Body of pancreas (tissue), 4 donors: Measurements from ENCODE around the gene RHOV. TPM values are rescaled to one million over a fixed set of nuclear protein-coding genes. Genes with fewer than 3 reads are reported as not detected.

Experiments used
- ATAC-seq: fragments of 150-250 bp; one replicate; pipeline ENCODE4 v1.9.1; 2016
- DNase-seq, 4 donors: peaks; one replicate each; pipeline ENCODE4 v3.0.0-alpha.2; 2019
- H3K27ac ChIP-seq, 4 donors: fragments of 200-600 bp; sonication (generic); 1 replicate in 3 of 4; 2 replicates in 1 of 4; pipeline versions ENCODE4 v1.5.1 to v1.6.1; 2016 to 2019; ENCODE audit warnings: mild to moderate bottlenecking in 1 of 4, mixed read lengths in 1 of 4, moderate library complexity in 1 of 4
- H3K27me3 ChIP-seq, 2 donors: fragments of 200-600 bp; sonication (generic); one replicate each; pipeline ENCODE4 v1.6.0; 2016; ENCODE audit warnings: mild to moderate bottlenecking in 1 of 2
- H3K36me3 ChIP-seq, 2 donors: fragments of 200-600 bp; sonication (generic); replicated peaks in 1 of 2; 2 replicates each; pipeline ENCODE4 v1.5.1; 2016; ENCODE audit warnings: low read depth in 2 of 2; ENCODE audit not compliant: insufficient read depth in 1 of 2
- H3K4me1 ChIP-seq: fragments of 200-600 bp; sonication (generic); one replicate; pipeline ENCODE4 v1.6.0; 2016
- H3K4me3 ChIP-seq, 2 donors: fragments of 200-600 bp; sonication (generic); 1 replicate in 1 of 2; 2 replicates in 1 of 2; pipeline ENCODE4 v1.5.1; 2016 to 2019
- H3K9me3 ChIP-seq, 3 donors: fragments of 200-600 bp; sonication (generic); 1 replicate in 2 of 3; 2 replicates in 1 of 3; pipeline ENCODE4 v1.5.1; 2016
- POLR2A ChIP-seq, 3 donors: fragments of 450-650 bp; IDR thresholded peaks; one replicate each; pipeline ENCODE4 v1.6.1; 2016; ENCODE audit warnings: antibody characterized with exemption in 3 of 3, mild to moderate bottlenecking in 2 of 3
- WGBS, 2 donors: methylation state at CpG; one replicate each; pipeline ENCODE4 v1.1.5; 2017; 5-methylcytosine and 5-hydroxymethylcytosine counted together
- intact Hi-C: fragments of 100-400 bp; cut with DNase I; formaldehyde crosslinking; loops from one replicate; pipeline ENCODE4 v1.15.1; 2023
- total RNA-seq, 2 donors: library from RNA; depleted of rRNA; stranded (reverse); fragments of >200 nt; gene quantifications; one replicate each; pipeline ENCODE4 v1.1.0, GENCODE V29; 2016
- TF ChIP-seq, protein P1 (sequence below), 7 experiments: fragments of 450-650 bp in 4 of 7; fragments of 200-600 bp in 3 of 7; sonication (generic) in 3 of 7; IDR thresholded peaks; one replicate each; pipeline ENCODE4 v1.5.1; 2016 to 2019; ENCODE audit warnings: antibody characterized with exemption in 7 of 7

RHOV gene
- total RNA-seq, 2 donors from 2014 or later: 6.2 to 6.3 TPM

DNA sequence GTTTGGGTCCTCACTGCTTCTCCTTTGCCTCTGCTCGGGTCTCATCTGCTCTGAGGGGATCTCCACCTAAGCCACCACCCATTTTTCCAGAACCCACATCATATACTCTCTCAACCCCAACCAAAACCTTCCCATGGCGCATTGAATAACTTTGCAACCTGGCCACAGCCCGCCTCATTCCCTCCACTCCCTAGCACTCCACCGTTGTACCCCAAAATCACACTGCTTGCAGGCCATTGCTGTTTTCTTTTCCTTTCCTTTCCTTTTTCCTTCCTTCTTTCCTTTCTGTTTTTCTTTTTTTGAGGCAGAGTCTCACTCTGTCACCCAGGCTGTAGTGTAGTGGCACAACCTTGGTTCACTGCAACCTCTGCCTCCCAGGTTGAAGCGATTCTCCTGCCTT lies 17.1 kb upstream of the RHOV start:
- ATAC-seq: no peak
- Histone ChIP-seq H3K4me1 (peaks cover 23% of the 10 kb centered on the region), H3K9me3 (no peaks in the 10 kb centered on the region), H3K27me3 (no peaks in the 10 kb centered on the region), H3K36me3 (no peaks in the 10 kb centered on the region), H3K4me3 (no peak overlapping the region), H3K27ac (peak overlapping the region in 1 of 4 donors; percentile 36)
- 70% methylated on average over 5 of the region's 5 CpGs for WGBS, 2 donors
- TF ChIP-seq POLR2A (IDR thresholded peaks at IDR 0.05): no peak
- TF ChIP-seq, protein P1, sequence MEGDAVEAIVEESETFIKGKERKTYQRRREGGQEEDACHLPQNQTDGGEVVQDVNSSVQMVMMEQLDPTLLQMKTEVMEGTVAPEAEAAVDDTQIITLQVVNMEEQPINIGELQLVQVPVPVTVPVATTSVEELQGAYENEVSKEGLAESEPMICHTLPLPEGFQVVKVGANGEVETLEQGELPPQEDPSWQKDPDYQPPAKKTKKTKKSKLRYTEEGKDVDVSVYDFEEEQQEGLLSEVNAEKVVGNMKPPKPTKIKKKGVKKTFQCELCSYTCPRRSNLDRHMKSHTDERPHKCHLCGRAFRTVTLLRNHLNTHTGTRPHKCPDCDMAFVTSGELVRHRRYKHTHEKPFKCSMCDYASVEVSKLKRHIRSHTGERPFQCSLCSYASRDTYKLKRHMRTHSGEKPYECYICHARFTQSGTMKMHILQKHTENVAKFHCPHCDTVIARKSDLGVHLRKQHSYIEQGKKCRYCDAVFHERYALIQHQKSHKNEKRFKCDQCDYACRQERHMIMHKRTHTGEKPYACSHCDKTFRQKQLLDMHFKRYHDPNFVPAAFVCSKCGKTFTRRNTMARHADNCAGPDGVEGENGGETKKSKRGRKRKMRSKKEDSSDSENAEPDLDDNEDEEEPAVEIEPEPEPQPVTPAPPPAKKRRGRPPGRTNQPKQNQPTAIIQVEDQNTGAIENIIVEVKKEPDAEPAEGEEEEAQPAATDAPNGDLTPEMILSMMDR (IDR thresholded peaks at IDR 0.05): no peak
- intact Hi-C loops: loop anchor here (5.0 kb wide), 1 partner anchor 34 kb away; no protein-coding TSS in a partner anchor
- no peak for DNase-seq

DNA sequence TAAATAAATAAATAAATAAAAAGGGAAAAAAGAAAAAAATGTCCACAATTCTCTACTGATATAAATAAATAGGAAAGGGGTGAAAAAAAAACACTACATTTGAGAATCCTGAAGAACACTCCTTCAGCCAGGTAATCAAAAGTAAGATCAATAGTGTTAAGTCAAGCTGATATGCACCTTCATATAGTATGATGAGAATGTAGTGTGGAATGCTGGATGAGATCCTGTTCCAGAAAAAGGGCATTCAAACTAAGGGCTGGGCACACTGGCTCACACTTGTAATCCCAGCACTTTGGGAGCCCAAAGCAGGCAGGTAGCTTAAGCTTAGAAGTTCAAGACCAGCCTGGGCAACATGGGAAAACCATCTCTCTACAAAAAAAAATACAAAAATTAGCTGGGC lies 15.1 kb upstream of the RHOV start:
- TF ChIP-seq, protein P1 (IDR thresholded peaks at IDR 0.05): no peak
- TF ChIP-seq POLR2A (IDR thresholded peaks at IDR 0.05): no peak
- intact Hi-C loops: no loop called here
- DNase-seq (no peak), ATAC-seq (no peak)
- Histone ChIP-seq H3K36me3 (no peaks in the 10 kb centered on the region), H3K9me3 (no peaks in the 10 kb centered on the region), H3K4me1 (peaks cover 10% of the 10 kb centered on the region), H3K27me3 (no peaks in the 10 kb centered on the region), H3K27ac (no peak overlapping the region), H3K4me3 (no peak overlapping the region)

DNA sequence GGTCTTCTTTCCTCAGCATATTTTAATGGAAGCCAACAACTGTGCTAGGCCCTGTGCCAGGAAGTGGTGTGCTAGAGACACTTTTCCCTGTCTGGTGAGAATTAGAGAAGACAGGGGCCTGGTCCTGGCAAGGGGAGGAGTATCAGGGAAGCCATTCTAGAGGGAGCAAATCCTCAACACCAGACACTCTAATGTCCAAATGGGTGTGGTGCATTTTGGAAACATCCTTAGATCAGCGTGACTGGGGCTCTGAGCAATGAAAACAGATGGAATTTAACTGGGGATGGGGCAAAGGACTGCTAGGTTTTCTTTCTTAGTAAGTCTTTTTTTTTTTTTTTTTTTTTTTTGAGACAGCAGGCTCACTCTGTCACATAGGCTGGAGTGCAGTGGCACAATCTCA lies 12.6 kb upstream of the RHOV start:
- DNase-seq: no peak
- Histone ChIP-seq H3K27me3 (no peaks in the 10 kb centered on the region), H3K4me3 (no peak overlapping the region), H3K36me3 (no peaks in the 10 kb centered on the region), H3K27ac (no peak overlapping the region), H3K9me3 (no peaks in the 10 kb centered on the region), H3K4me1 (peaks cover 1% of the 10 kb centered on the region)
- intact Hi-C loops: no loop called here
- no peak for TF ChIP-seq POLR2A (IDR thresholded peaks at IDR 0.05)
- TF ChIP-seq, protein P1 (IDR thresholded peaks at IDR 0.05): no peak
- ATAC-seq: no peak
- 75 to 88% methylated on average over 1 of the region's 1 CpG for WGBS, 2 donors

DNA sequence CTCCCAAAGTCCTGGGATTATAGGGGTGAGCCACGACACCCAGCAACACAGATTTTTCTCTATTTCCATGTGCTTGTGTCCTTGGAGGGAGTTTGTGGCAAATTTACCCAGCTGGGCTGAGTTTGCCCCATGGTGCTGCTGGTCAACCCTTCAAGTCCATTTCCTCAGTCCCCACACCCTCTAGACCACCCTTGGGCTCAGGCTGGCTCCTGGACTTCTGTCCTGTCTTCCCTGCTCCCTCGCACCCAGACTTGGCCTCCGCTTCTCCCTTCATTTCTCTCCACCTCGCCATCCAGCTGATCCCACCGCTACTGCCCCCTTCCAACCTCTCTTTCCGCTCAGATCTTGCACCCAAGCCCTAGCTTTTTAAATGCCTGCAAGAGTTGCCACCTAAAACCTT lies 7.3 kb upstream of the RHOV start:
- intact Hi-C loops: no loop called here
- Histone ChIP-seq H3K9me3 (no peaks in the 10 kb centered on the region), H3K36me3 (no peaks in the 10 kb centered on the region), H3K4me3 (no peak overlapping the region), H3K4me1 (no peaks in the 10 kb centered on the region), H3K27me3 (no peaks in the 10 kb centered on the region), H3K27ac (no peak overlapping the region)
- DNase-seq (no peak), ATAC-seq (no peak)
- WGBS, 2 donors: 97 to 98% methylated on average over 6 of the region's 6 CpGs
- TF ChIP-seq POLR2A (IDR thresholded peaks at IDR 0.05): no peak
- TF ChIP-seq, protein P1 (IDR thresholded peaks at IDR 0.05): no peak

DNA sequence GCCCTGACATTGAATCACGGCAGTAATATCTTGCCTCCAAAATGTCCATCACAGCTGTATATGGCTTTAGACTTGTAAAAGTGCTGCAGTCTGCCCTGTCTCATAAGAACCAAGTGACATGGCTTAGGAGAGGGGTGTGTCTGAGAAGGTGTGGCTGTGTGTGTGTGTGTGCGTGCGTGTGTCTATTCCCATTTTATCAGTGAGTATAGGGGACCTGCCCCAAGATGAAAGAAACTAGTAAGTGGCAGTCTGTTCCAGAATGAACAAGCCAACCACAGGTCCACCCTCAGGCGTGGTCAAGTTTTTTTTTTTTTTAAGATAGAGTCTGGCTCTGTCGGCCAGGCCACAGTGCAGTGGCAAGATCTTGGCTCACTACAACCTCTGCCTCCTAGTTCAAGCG lies 5.6 kb upstream of the RHOV start:
- Histone ChIP-seq H3K4me1 (peaks cover 2% of the 10 kb centered on the region), H3K27me3 (no peaks in the 10 kb centered on the region), H3K9me3 (no peaks in the 10 kb centered on the region), H3K27ac (no peak overlapping the region), H3K4me3 (no peak overlapping the region), H3K36me3 (no peaks in the 10 kb centered on the region)
- intact Hi-C loops: no loop called here
- DNase-seq: no peak
- ATAC-seq: no peak
- TF ChIP-seq POLR2A (IDR thresholded peaks at IDR 0.05): no peak
- TF ChIP-seq, protein P1 (IDR thresholded peaks at IDR 0.05): no peak
- WGBS, 2 donors: 79 to 82% methylated on average over 6 of the region's 6 CpGs
